SK-N-SH (cell line): Measurements from ENCODE around the gene UNC119. TPM values are rescaled to one million over a fixed set of nuclear protein-coding genes. Genes with fewer than 3 reads are reported as not detected.

Source experiments
- CTCF ChIA-PET: fragments of 300-600, 350-600 bp; formaldehyde crosslinking; extraction: SDS; loops from one replicate; lab custom pipeline; 2021; lab: Yijun Ruan, JAX
- POLR2A ChIA-PET: fragments of 350-600 bp; sonication (Branson Sonifier 250); formaldehyde crosslinking; extraction: SDS; loops from one replicate; lab custom pipeline; 2020; ENCODE audit warnings: antibody characterized with exemption, inconsistent platforms; lab: Yijun Ruan, JAX
- DNase-seq: peaks from one replicate; pipeline ENCODE4 v3.0.0; 2012
- H2AFZ ChIP-seq: fragments of 200-600 bp; sonication (generic); 2 replicates; pipeline ENCODE4 v1.8.1; 2016; ENCODE audit warnings: antibody characterized with exemption, mild to moderate bottlenecking, low read depth
- H3F3A ChIP-seq: fragments of 200-600 bp; sonication (generic); replicated peaks from 2 replicates; pipeline ENCODE3; 2016; ENCODE audit warnings: antibody characterized with exemption, mild to moderate bottlenecking; ENCODE audit not compliant: insufficient read depth
- H3K27ac ChIP-seq, 2 experiments: fragments of 200-500 bp in 1 of 2; fragments of 200-600 bp in 1 of 2; sonication (Bioruptor generic) in 1 of 2; sonication (generic), shearing (Covaris generic) in 1 of 2; 2 replicates each; pipeline versions ENCODE4 v1.5.1 to v1.6.1; 2014 to 2016; ENCODE audit warnings: low read depth in 2 of 2, inconsistent platforms in 1 of 2, low read length in 1 of 2, mild to moderate bottlenecking in 1 of 2, mixed read lengths in 1 of 2
- H3K27me3 ChIP-seq: fragments of 200-600 bp; sonication (generic), shearing (Covaris generic); 2 replicates; pipeline ENCODE4 v1.6.1; 2016; ENCODE audit warnings: mixed run types; ENCODE audit not compliant: insufficient read depth
- H3K36me3 ChIP-seq, 2 experiments: fragments of 200-500 bp in 1 of 2; fragments of 200-600 bp in 1 of 2; sonication (Bioruptor generic) in 1 of 2; sonication (generic) in 1 of 2; replicated peaks in 1 of 2; 2 replicates each; pipeline versions ENCODE3 to v1.5.1; 2014 to 2016; ENCODE audit warnings: low read length in 1 of 2, mild to moderate bottlenecking in 1 of 2; ENCODE audit not compliant: insufficient read depth in 2 of 2, control insufficient read depth in 1 of 2
- H3K4me1 ChIP-seq, 2 experiments: fragments of 200-500 bp in 1 of 2; fragments of 200-600 bp in 1 of 2; sonication (Bioruptor generic) in 1 of 2; sonication (generic), shearing (Covaris generic) in 1 of 2; 2 replicates each; pipeline versions ENCODE4 v1.5.1 to v1.6.1; 2014 to 2016; ENCODE audit warnings: low read depth in 1 of 2, low read length in 1 of 2, mixed run types in 1 of 2; ENCODE audit not compliant: insufficient read depth in 2 of 2, control insufficient read depth in 1 of 2
- H3K4me2 ChIP-seq: fragments of 200-600 bp; sonication (generic), shearing (Covaris generic); 2 replicates; pipeline ENCODE4 v1.6.1; 2017; ENCODE audit warnings: mixed run types
- H3K4me3 ChIP-seq, 2 experiments: fragments of 200-500 bp in 1 of 2; fragments of 200-600 bp in 1 of 2; sonication (Bioruptor generic) in 1 of 2; sonication (generic), shearing (Covaris generic) in 1 of 2; 2 replicates each; pipeline versions ENCODE4 v1.5.1 to v1.8.1; 2014 to 2016; ENCODE audit warnings: low read depth in 2 of 2, inconsistent platforms in 1 of 2, low read length in 1 of 2, mild to moderate bottlenecking in 1 of 2, mixed read lengths in 1 of 2, moderate library complexity in 1 of 2
- H3K79me2 ChIP-seq: fragments of 200-600 bp; sonication (generic); 2 replicates; pipeline ENCODE4 v1.8.1; 2017; ENCODE audit warnings: mild to moderate bottlenecking; ENCODE audit not compliant: insufficient read depth
- H3K9ac ChIP-seq: fragments of 200-600 bp; sonication (generic); 2 replicates; pipeline ENCODE4 v1.6.1; 2017; ENCODE audit warnings: mixed run types
- H3K9me2 ChIP-seq: fragments of 200-600 bp; sonication (generic); 2 replicates; pipeline ENCODE4 v1.6.1; 2017; ENCODE audit warnings: mixed run types
- H3K9me3 ChIP-seq: fragments of 200-600 bp; sonication (generic); 2 replicates; pipeline ENCODE4 v1.6.1; 2017; ENCODE audit warnings: mixed run types, mild to moderate bottlenecking, moderate library complexity
- H4K20me1 ChIP-seq: fragments of 200-600 bp; sonication (generic); 2 replicates; pipeline ENCODE4 v1.6.1; 2017; ENCODE audit warnings: mild to moderate bottlenecking, mixed run types; ENCODE audit not compliant: insufficient read depth
- CHD2 ChIP-seq: fragments of 150-350 bp; IDR thresholded peaks from 2 replicates; pipeline ENCODE4 v1.6.1; 2018; ENCODE audit warnings: low read length; ENCODE audit not compliant: partially characterized antibody
- EZH2phosphoT487 ChIP-seq: fragments of 200-600 bp; sonication (generic); IDR thresholded peaks from 2 replicates; pipeline ENCODE4 v1.6.1; 2017; ENCODE audit warnings: low read depth, mixed run types, mild to moderate bottlenecking, antibody characterized with exemption, moderate library complexity, borderline replicate concordance
- FOXJ3 ChIP-seq: sonication (generic); formaldehyde crosslinking; IDR thresholded peaks from 2 replicates; pipeline ENCODE4 v1.5.1; 2020; ENCODE audit warnings: mild to moderate bottlenecking, missing genetic modification reagents
- FOXM1 ChIP-seq: IDR thresholded peaks from 2 replicates; pipeline ENCODE4 v1.4.0; 2012; ENCODE audit warnings: low read depth, mild to moderate bottlenecking
- GABPA ChIP-seq: IDR thresholded peaks from 2 replicates; pipeline ENCODE4 v1.4.0; 2012; ENCODE audit warnings: low read depth, mild to moderate bottlenecking
- GATA2 ChIP-seq: sonication (generic); formaldehyde crosslinking; IDR thresholded peaks from 2 replicates; pipeline ENCODE4 v1.5.0; 2020; ENCODE audit warnings: mild to moderate bottlenecking, missing genetic modification reagents
- MEF2A ChIP-seq: IDR thresholded peaks from 2 replicates; pipeline ENCODE4 v1.4.0; 2012; ENCODE audit warnings: low read depth, borderline replicate concordance
- MXI1 ChIP-seq: IDR thresholded peaks from 2 replicates; pipeline ENCODE4 v1.6.1; 2012; ENCODE audit warnings: mild to moderate bottlenecking, low read depth, low read length, improper control_type of control experiment
- NFIC ChIP-seq: IDR thresholded peaks from 2 replicates; pipeline ENCODE4 v1.4.0; 2012; ENCODE audit warnings: borderline replicate concordance
- PBX3 ChIP-seq: IDR thresholded peaks from 2 replicates; pipeline ENCODE4; 2012
- RXRA ChIP-seq: IDR thresholded peaks from 2 replicates; pipeline ENCODE4 v1.4.0; 2012; ENCODE audit warnings: low read depth, mild to moderate bottlenecking, borderline replicate concordance
- SIN3A ChIP-seq: IDR thresholded peaks from 2 replicates; pipeline ENCODE4 v1.6.1; 2012; ENCODE audit warnings: low read depth, mild to moderate bottlenecking, low read length, moderate library complexity, borderline replicate concordance
- SMC3 ChIP-seq: IDR thresholded peaks from 2 replicates; pipeline ENCODE4 v1.6.1; 2012; ENCODE audit warnings: low read depth, low read length, improper control_type of control experiment
- TAF1 ChIP-seq: IDR thresholded peaks from 2 replicates; pipeline ENCODE4 v1.6.1; 2012; ENCODE audit warnings: low read depth, mild to moderate bottlenecking, low read length, moderate library complexity, borderline replicate concordance
- WGBS: methylation state at CpG from one replicate; pipeline ENCODE4 v1.1.6; 2017; ENCODE audit warnings: low lambda C conversion rate; 5-methylcytosine and 5-hydroxymethylcytosine counted together
- polyA plus RNA-seq, 3 experiments: library from polyadenylated mRNA; depleted of rRNA; stranded (reverse); fragments of >200 nt; gene quantifications; 2 replicates each; pipeline ENCODE4 v1.2.3, GENCODE V29; 2012
- TF ChIP-seq, protein P1 (sequence below): IDR thresholded peaks from 2 replicates; pipeline ENCODE4 v1.4.0; 2012; ENCODE audit warnings: low read depth
- TF ChIP-seq, protein P2 (sequence below): fragments of 150-350 bp; IDR thresholded peaks from 2 replicates; pipeline ENCODE4 v1.6.1; 2016; ENCODE audit warnings: mild to moderate bottlenecking, low read depth, low read length
- TF ChIP-seq, protein P3 (sequence below): IDR thresholded peaks from 2 replicates; pipeline ENCODE4 v1.4.0; 2012; ENCODE audit warnings: low read depth, borderline replicate concordance

The UNC119 gene
- polyA plus RNA-seq, 1 of the 3 experiments (the other 2 are of a cell fraction), result 89.9 TPM

- ChIA-PET POLR2A (no interaction called here), CTCF (interaction anchor here (1.0 to 7.0 kb wide), 9 partner anchors 12 to 66 kb away, joined by 3 to 87 read pairs (median 6); partner anchors contain the start of genes FOXN1, RSKR and SPAG5)
- H3K4me1 ChIP-seq, result peaks cover 0 to 19% of the 10 kb centered on the region in 2 experiments; a peak in 2 of 4 replicates
- H3K9me3 ChIP-seq, result no peaks in the 10 kb centered on the region
- no peak overlapping the region for H3K4me2 ChIP-seq
- no peak for DNase-seq
- TF ChIP-seq EZH2phosphoT487, result no peak
- TF ChIP-seq, protein P1, sequence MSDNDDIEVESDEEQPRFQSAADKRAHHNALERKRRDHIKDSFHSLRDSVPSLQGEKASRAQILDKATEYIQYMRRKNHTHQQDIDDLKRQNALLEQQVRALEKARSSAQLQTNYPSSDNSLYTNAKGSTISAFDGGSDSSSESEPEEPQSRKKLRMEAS, result no peak
- TF ChIP-seq MXI1, result no peak
- TF ChIP-seq TAF1, result no peak
- no peak for TF ChIP-seq FOXM1
- TF ChIP-seq GATA2 (CRISPR knock-in tag), result no peak
- TF ChIP-seq, protein P2, sequence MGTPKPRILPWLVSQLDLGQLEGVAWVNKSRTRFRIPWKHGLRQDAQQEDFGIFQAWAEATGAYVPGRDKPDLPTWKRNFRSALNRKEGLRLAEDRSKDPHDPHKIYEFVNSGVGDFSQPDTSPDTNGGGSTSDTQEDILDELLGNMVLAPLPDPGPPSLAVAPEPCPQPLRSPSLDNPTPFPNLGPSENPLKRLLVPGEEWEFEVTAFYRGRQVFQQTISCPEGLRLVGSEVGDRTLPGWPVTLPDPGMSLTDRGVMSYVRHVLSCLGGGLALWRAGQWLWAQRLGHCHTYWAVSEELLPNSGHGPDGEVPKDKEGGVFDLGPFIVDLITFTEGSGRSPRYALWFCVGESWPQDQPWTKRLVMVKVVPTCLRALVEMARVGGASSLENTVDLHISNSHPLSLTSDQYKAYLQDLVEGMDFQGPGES, result no peak
- no peak for TF ChIP-seq GABPA
- no peak for TF ChIP-seq RXRA
- no peak for TF ChIP-seq PBX3
- TF ChIP-seq MEF2A, result no peak
- TF ChIP-seq, protein P3, sequence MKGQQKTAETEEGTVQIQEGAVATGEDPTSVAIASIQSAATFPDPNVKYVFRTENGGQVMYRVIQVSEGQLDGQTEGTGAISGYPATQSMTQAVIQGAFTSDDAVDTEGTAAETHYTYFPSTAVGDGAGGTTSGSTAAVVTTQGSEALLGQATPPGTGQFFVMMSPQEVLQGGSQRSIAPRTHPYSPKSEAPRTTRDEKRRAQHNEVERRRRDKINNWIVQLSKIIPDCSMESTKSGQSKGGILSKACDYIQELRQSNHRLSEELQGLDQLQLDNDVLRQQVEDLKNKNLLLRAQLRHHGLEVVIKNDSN, result no peak
- no peak for TF ChIP-seq SMC3
- no peak for TF ChIP-seq FOXJ3 (CRISPR knock-in tag)
- no peak for TF ChIP-seq SIN3A
- no peak for TF ChIP-seq NFIC
- TF ChIP-seq CHD2, result no peak
- H3K36me3 ChIP-seq, result peaks cover 0 to 17% of the 10 kb centered on the region in 2 experiments
- no peak overlapping the region for H2AFZ ChIP-seq
- no peak overlapping the region for H3K9ac ChIP-seq
- H3K27ac ChIP-seq, result no peak overlapping the region
- no peak overlapping the region for H3K4me3 ChIP-seq
- peaks cover 2% of the 10 kb centered on the region; the same call in 1 of the 2 replicates for H3K79me2 ChIP-seq
- H4K20me1 ChIP-seq, result peaks cover 6% of the 10 kb centered on the region
- WGBS, result 81% methylated on average over 5 of the region's 6 CpGs
- H3F3A ChIP-seq, result no peaks in the 10 kb centered on the region
- H3K27me3 ChIP-seq, result no peaks in the 10 kb centered on the region
- no peaks in the 10 kb centered on the region for H3K9me2 ChIP-seq
Measured at GRCh38 chr17:28545787-28546415, 6.5 kb downstream of the UNC119 start.
